ENCODE results near the gene TRAM2.

The TRAM2 gene

DNA sequence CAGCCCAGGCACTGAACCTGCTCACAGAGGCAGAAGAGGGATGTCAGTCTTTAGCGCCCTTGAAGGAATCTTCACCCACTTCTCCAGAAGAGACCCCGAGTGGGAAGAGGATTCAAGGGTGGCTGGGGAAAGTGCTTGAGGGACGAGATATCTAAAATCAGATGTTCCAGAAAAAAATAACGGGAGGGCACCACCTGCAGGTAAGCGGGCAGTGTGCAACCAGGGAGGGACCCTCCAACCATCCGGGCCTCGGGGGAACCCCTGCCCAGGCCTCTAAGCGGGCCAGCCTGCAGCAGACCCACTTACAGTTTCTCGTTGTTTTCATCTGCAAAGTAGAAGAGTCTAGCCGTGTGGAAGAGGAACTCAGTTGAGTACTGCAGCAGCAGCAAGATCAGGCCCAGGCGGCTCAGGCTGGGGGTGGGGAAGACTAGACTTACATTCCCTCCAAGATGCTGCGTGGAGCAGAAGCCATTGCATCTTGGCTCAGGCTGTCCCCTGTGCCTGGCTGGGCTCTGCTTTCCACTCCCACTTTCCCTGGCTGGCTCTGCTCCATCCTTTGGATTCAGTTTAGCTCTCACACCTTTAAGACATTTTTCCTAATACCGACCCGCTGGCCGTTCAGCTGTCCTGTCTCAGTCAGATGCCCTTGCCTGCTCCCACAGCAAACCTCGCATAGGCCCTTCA, 71.0 kb downstream of the TRAM2 start:
- no peak for DNase-seq

DNA sequence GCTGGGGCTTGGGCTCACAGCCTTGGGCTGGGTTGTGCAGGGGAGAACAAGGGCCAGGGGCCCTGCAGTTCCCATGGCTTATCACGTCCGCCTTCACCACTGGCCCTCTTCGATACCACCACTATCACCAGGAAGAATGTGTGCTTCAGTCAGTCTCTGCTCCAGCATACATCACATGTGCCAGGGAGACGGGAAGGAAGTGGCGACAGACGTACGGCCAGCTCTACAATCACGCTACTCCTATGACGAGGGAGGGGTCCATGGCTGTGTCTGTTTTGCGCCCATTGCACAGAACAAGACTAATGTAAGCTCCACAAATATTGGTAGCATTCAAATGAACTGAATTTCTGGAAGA, 72.1 kb downstream of the TRAM2 start:
- DNase-seq: no peak

- no peak for DNase-seq
Observed at GRCh38 chr6:52503851-52504781, 72.7 kb downstream of the TRAM2 start.

DNA sequence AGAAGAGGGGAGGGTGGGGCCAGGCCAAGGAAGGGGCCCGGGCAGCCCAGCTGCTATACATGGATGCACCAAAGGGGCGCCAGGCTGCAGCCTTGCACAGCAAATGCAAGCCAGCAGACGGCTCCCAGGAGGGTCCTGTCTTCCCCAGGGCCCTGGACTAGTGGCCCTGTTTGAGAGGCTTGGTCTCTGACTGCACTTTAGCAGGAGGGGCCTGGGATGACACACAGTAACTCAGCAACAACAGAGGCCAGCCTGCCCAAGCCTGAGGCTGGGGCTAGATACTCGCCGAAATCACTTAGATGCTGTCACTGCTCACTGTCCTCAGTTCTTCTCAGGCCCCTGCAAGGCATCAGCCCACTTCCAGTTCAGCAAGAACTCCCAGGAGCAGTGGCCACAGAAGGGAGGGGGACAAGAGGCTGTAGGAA, 73.5 kb downstream of the TRAM2 start:
- DNase-seq: no peak

GRCh38 chr6:52502306-52503029, 74.4 kb downstream of the TRAM2 start:
- no peak for DNase-seq

- no peak for DNase-seq
Observed at GRCh38 chr6:52500238-52501129, 76.4 kb downstream of the TRAM2 start.

GRCh38 chr6:52499681-52500236, 77.1 kb downstream of the TRAM2 start:
- no peak for DNase-seq

- DNase-seq: no peak
Observed at GRCh38 chr6:52499026-52499425, 77.8 kb downstream of the TRAM2 start.

DNA sequence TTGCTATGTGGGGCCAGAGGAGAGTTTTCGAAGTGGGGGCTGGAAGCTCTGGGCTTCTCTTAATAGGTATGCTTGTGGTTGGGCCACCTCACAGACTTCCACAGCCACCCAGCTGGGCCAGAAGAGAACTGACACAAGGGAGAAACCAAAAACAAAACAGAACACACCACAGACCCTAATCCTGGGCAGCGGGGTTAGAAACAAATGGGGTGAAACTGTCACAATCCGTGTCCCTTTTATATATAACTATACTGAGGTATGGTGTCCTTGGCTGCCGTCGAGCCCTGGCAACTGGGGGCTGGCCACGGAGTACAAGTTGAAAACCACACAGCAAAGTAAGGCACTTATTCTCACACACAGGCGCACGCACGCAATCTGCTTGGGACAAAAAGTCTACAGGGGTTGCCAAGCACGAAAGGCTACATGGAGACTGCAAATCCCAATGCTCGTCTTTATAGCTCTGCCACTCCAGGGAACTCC, 78.3 kb downstream of the TRAM2 start:
- no peak for DNase-seq

DNA sequence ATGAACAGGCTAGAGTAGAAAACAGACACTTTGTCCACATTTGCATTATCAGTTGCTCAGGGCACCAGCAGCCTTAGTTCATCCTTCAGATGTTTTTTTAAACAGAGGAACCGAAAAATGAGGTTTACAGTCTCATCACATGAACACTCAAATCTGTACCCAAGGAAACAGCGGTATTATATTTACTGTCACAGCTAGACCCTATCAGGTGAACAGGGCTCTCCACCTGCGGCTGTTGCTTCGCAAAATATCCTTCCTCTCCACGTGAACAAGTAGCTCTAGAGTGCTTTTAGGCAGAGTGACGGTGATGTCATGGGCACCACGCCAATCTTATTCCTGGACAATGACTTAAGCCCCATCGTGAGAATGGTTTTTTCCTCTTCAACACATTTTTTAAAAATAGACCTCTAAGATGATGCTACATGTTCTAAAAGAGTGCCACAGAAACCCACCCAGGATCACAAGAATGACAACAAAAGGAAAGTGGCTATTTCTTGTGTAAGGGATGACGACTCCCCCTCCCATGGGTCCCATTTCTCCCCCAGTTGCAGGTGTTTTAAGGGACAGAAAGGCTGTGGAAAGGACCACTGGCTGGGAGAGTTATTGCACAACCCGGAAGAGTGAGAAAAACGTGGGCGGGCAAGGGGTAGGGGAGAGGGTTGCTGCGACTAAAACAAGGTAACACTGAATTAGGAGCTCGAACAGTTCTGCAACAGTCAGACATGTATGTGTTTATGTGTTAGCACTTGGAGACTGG, 79.0 kb downstream of the TRAM2 start:
- no peak for DNase-seq

DNA sequence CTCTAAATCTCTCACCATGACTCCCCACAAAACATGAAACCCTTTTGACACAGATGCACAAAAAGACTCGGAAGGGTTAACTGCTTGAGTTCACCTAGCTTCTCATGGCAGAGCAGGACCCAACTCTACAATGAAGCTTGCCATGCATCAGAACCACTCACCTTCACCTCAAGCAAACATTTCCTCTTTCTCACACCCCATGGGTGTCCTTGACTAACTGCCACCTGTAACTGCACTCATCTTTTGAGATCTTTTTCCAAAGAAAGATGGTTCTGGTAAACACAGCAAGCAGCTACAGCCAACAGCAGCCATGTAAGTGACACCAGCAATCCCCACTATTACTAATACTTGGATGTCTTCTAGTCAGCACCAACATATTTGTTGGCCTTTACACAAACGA, 80.2 kb downstream of the TRAM2 start:
- DNase-seq: no peak

- no peak for DNase-seq
Observed at GRCh38 chr6:52495922-52496321, 80.9 kb downstream of the TRAM2 start.

GRCh38 chr6:52494298-52495072, 82.4 kb downstream of the TRAM2 start:
- no peak for DNase-seq

GRCh38 chr6:52493669-52494068, 83.2 kb downstream of the TRAM2 start:
- no peak for DNase-seq

- no peak for DNase-seq
Observed at GRCh38 chr6:52491203-52492069, 85.4 kb downstream of the TRAM2 start.

GRCh38 chr6:52489881-52490280, 87.0 kb downstream of the TRAM2 start:
- DNase-seq: no peak

DNA sequence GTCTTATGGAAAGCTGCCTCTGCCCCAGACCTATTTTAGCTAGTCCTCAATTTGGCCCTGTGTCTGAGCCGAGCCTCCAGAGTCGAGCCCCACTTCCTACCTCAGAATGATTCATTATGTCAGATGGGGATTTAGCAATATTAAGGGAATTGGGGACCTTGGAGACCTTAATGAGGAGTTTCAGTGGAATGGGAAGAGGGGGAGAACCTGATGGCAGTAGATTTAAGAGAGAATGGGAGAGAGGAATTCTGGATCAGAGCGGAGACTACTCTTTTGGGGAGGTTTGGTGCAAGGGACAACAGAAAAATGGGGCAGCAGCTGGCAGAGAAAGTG, 93.2 kb downstream of the TRAM2 start:
- no peak for DNase-seq

DNA sequence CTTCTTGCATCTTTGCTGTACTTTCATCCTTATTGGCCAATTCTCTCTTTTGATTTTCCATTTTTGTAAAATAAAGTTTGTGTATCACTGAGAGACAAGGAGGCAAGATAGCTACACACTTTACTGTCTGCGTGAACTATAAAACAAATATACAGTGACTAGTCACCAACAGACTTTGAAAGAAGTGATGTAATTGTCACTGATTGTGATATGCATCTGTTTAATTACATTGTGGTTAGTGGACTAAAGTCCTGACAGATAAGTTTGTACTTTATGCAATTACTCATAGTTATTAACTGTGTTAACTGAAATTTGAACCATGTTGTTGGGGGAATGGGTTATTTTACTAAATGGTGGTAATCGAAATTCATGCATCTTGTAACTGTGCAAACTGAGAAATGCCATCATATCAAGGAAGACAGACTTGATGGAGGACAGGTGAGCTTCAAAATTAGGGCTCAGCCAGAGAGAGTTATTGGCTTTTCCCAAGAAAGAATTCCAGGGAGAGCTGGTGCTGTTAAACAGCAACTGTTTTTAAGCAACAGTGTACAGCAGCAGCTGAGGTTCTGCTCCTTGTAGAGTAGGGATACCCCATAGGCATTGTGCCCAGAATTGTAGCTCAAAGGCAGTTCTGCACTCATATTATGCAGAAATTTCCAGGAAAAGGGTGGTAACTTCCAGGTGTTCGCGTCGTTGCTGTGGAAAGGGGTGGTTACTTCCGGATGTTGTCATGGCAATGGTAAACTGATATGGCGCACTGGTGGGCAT, 93.8 kb downstream of the TRAM2 start:
- DNase-seq: no peak

- no peak for DNase-seq
Observed at GRCh38 chr6:52475307-52475706, 101.6 kb downstream of the TRAM2 start.

Measured in NCI-H524 treated with DMSO at 0.1 percent for 48 hours (cell line).